K562 (cell line): ENCODE measurements around the gene ANKLE1. TPM values are rescaled to one million over a fixed set of nuclear protein-coding genes. Genes with fewer than 3 reads are reported as not detected.

Experiments
- FIP1L1 ChIP-seq: fragments of 200-400 bp; formaldehyde crosslinking; IDR thresholded peaks from 2 replicates; pipeline ENCODE4 v1.6.1; 2018; ENCODE audit warnings: mild to moderate bottlenecking, low read depth, low read length; ENCODE audit not compliant: poor library complexity, severe bottlenecking
- FOXJ2 ChIP-seq: fragments of 200-800 bp; sonication (Bioruptor generic); IDR thresholded peaks from 2 replicates; pipeline ENCODE4 v1.6.1; 2016; ENCODE audit warnings: missing genetic modification characterization, missing compliant biosample characterization
- NCOA1 ChIP-seq: fragments of 450-650 bp; IDR thresholded peaks from 2 replicates; pipeline ENCODE4 v1.6.1; 2016; ENCODE audit warnings: low read depth
- ZNF12 ChIP-seq: sonication (generic); formaldehyde crosslinking; IDR thresholded peaks from 2 replicates; pipeline ENCODE4 v1.4.0; 2020; ENCODE audit warnings: mild to moderate bottlenecking, missing genetic modification reagents
- ZNF165 ChIP-seq: fragments of 250-450 bp; sonication (Bioruptor Pico); IDR thresholded peaks from 2 replicates; pipeline ENCODE4 v1.4.0; 2020; ENCODE audit warnings: borderline replicate concordance
- ZNF551 ChIP-seq: fragments of 250-450 bp; sonication (Bioruptor Pico); IDR thresholded peaks from 2 replicates; pipeline ENCODE4 v1.5.0; 2021; ENCODE audit warnings: mild to moderate bottlenecking, moderate library complexity
- ZNF778 ChIP-seq: fragments of 450-650 bp; formaldehyde crosslinking; IDR thresholded peaks from 2 replicates; pipeline ENCODE4 v1.4.0; 2020; ENCODE audit warnings: mild to moderate bottlenecking, moderate library complexity
- polyA plus RNA-seq, 8 experiments: library from polyadenylated mRNA; depleted of rRNA in 4 of 8; stranded (reverse) in 5 of 8; unstranded in 3 of 8; fragments of >200 nt; fragmentation: Nextera tagmentation in 2 of 8; fragmentation: Illumina TruSeq in 1 of 8; extraction: Ambion mirVana in 2 of 8; extraction: Trizol in 1 of 8; gene quantifications; 2 replicates each; pipeline versions ENCODE4 v1.2.1 to v1.2.3, GENCODE V29; 2011 to 2014; ENCODE audit warnings: inconsistent platforms in 1 of 8, missing spikeins in 1 of 8
- total RNA-seq, 7 experiments: library from RNA; depleted of rRNA in 6 of 7; stranded (reverse); fragments of >200 nt in 6 of 7; fragmentation: Illumina TruSeq in 2 of 7; extraction: Trizol in 2 of 7; gene quantifications; 2 replicates each; pipeline versions ENCODE4 v1.2.1 to v1.2.3, GENCODE V29; 2011 to 2021; ENCODE audit warnings: low replicate concordance in 1 of 7
- TF ChIP-seq, protein P1 (sequence below): IDR thresholded peaks from 2 replicates; pipeline ENCODE4 v1.6.1; 2011; ENCODE audit warnings: borderline replicate concordance, low read depth, mild to moderate bottlenecking, moderate library complexity, low read length; ENCODE audit not compliant: insufficient read depth, poor library complexity, severe bottlenecking
- TF ChIP-seq, protein P2 (sequence below): fragments of 200-600 bp; sonication (generic); IDR thresholded peaks from one replicate; pipeline ENCODE4 v1.6.1; 2012; ENCODE audit warnings: mild to moderate bottlenecking, low read depth, low read length, inconsistent platforms
- TF ChIP-seq, protein P3 (sequence below): fragments of 450-650 bp; IDR thresholded peaks from 2 replicates; pipeline ENCODE4 v1.6.1; 2016; ENCODE audit warnings: missing biosample characterization, missing genetic modification characterization

Gene ANKLE1
- total and polyA plus RNA-seq, 9 of the 15 experiments (the other 6 are each of a cell fraction or from before 2014, with no cell fraction given), result 0.63 to 9.2 (median 2.9) TPM

DNA sequence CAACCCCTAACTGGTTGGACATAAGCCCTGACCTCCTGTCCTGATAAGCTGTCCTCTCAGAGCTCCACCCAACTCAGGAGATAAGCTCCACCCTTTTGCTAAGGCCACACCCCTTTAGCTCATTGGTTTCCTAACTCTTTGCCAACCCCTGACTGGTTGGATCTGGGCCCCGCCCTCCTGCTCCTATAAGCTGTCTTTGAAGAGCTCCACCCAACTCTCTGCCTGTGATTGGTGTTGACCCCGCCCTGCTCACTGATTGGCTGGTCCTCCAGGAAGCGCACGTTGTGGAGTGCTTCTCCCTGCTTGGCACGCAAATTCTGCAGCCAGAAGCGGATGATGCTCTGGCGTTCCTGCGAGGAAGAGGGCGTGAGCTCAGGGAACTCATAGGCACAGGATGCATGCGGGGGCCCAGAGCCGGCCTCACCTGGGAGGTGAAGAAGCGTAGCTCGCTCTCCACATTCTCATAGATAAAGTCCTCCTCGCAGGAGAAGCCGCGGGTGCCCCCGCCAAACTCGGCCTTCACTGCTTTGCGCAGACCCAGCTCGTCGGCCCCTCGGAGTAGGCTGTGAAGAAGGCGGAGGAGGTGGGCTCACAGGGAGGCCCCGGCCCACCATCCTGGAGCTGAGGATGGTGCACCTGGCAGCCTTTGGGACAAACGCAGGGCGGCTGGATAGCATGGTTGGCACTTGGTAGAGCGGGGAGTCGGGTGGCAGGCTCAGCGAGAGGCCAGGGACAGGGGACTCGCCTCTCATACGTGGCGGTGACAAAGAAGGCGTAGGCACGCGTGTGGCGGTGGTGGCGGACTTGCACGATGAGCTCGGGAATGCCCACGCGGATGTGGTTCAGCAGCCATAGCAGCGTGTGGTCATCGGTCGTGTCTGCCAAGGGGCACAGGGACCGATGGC lies 51.2 kb downstream of the ANKLE1 start (continued):
- TF ChIP-seq, protein P1, sequence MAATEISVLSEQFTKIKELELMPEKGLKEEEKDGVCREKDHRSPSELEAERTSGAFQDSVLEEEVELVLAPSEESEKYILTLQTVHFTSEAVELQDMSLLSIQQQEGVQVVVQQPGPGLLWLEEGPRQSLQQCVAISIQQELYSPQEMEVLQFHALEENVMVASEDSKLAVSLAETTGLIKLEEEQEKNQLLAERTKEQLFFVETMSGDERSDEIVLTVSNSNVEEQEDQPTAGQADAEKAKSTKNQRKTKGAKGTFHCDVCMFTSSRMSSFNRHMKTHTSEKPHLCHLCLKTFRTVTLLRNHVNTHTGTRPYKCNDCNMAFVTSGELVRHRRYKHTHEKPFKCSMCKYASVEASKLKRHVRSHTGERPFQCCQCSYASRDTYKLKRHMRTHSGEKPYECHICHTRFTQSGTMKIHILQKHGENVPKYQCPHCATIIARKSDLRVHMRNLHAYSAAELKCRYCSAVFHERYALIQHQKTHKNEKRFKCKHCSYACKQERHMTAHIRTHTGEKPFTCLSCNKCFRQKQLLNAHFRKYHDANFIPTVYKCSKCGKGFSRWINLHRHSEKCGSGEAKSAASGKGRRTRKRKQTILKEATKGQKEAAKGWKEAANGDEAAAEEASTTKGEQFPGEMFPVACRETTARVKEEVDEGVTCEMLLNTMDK, result no peak
- no peak for TF ChIP-seq NCOA1
- TF ChIP-seq FIP1L1, result no peak
- no peak for TF ChIP-seq ZNF551 (CRISPR knock-in tag)
- TF ChIP-seq, protein P2, sequence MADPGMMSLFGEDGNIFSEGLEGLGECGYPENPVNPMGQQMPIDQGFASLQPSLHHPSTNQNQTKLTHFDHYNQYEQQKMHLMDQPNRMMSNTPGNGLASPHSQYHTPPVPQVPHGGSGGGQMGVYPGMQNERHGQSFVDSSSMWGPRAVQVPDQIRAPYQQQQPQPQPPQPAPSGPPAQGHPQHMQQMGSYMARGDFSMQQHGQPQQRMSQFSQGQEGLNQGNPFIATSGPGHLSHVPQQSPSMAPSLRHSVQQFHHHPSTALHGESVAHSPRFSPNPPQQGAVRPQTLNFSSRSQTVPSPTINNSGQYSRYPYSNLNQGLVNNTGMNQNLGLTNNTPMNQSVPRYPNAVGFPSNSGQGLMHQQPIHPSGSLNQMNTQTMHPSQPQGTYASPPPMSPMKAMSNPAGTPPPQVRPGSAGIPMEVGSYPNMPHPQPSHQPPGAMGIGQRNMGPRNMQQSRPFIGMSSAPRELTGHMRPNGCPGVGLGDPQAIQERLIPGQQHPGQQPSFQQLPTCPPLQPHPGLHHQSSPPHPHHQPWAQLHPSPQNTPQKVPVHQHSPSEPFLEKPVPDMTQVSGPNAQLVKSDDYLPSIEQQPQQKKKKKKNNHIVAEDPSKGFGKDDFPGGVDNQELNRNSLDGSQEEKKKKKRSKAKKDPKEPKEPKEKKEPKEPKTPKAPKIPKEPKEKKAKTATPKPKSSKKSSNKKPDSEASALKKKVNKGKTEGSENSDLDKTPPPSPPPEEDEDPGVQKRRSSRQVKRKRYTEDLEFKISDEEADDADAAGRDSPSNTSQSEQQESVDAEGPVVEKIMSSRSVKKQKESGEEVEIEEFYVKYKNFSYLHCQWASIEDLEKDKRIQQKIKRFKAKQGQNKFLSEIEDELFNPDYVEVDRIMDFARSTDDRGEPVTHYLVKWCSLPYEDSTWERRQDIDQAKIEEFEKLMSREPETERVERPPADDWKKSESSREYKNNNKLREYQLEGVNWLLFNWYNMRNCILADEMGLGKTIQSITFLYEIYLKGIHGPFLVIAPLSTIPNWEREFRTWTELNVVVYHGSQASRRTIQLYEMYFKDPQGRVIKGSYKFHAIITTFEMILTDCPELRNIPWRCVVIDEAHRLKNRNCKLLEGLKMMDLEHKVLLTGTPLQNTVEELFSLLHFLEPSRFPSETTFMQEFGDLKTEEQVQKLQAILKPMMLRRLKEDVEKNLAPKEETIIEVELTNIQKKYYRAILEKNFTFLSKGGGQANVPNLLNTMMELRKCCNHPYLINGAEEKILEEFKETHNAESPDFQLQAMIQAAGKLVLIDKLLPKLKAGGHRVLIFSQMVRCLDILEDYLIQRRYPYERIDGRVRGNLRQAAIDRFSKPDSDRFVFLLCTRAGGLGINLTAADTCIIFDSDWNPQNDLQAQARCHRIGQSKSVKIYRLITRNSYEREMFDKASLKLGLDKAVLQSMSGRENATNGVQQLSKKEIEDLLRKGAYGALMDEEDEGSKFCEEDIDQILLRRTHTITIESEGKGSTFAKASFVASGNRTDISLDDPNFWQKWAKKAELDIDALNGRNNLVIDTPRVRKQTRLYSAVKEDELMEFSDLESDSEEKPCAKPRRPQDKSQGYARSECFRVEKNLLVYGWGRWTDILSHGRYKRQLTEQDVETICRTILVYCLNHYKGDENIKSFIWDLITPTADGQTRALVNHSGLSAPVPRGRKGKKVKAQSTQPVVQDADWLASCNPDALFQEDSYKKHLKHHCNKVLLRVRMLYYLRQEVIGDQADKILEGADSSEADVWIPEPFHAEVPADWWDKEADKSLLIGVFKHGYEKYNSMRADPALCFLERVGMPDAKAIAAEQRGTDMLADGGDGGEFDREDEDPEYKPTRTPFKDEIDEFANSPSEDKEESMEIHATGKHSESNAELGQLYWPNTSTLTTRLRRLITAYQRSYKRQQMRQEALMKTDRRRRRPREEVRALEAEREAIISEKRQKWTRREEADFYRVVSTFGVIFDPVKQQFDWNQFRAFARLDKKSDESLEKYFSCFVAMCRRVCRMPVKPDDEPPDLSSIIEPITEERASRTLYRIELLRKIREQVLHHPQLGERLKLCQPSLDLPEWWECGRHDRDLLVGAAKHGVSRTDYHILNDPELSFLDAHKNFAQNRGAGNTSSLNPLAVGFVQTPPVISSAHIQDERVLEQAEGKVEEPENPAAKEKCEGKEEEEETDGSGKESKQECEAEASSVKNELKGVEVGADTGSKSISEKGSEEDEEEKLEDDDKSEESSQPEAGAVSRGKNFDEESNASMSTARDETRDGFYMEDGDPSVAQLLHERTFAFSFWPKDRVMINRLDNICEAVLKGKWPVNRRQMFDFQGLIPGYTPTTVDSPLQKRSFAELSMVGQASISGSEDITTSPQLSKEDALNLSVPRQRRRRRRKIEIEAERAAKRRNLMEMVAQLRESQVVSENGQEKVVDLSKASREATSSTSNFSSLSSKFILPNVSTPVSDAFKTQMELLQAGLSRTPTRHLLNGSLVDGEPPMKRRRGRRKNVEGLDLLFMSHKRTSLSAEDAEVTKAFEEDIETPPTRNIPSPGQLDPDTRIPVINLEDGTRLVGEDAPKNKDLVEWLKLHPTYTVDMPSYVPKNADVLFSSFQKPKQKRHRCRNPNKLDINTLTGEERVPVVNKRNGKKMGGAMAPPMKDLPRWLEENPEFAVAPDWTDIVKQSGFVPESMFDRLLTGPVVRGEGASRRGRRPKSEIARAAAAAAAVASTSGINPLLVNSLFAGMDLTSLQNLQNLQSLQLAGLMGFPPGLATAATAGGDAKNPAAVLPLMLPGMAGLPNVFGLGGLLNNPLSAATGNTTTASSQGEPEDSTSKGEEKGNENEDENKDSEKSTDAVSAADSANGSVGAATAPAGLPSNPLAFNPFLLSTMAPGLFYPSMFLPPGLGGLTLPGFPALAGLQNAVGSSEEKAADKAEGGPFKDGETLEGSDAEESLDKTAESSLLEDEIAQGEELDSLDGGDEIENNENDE, result no peak
- TF ChIP-seq ZNF165 (CRISPR knock-in tag), result 0 out of 2 replicates have a peak, but pooled peaks have one; percentile 12
- TF ChIP-seq ZNF778 (CRISPR knock-in tag), result no peak
- TF ChIP-seq, protein P3, sequence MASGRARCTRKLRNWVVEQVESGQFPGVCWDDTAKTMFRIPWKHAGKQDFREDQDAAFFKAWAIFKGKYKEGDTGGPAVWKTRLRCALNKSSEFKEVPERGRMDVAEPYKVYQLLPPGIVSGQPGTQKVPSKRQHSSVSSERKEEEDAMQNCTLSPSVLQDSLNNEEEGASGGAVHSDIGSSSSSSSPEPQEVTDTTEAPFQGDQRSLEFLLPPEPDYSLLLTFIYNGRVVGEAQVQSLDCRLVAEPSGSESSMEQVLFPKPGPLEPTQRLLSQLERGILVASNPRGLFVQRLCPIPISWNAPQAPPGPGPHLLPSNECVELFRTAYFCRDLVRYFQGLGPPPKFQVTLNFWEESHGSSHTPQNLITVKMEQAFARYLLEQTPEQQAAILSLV (tag), result no peak
- no peak for TF ChIP-seq FOXJ2 (tag)
- TF ChIP-seq ZNF12 (CRISPR knock-in tag), result peak; percentile 67; the same call in 1 of the 2 replicates
